Thoracic aorta (tissue), 2 donors: ENCODE results near the gene CTDP1. TPM values are rescaled to one million over a fixed set of nuclear protein-coding genes. Genes with fewer than 3 reads are reported as not detected.

Experiments
- ATAC-seq: fragments of 150-250 bp; one replicate; pipeline ENCODE4 v1.8.0; 2017; ENCODE audit warnings: low read depth; ENCODE audit not compliant: insufficient number of reproducible peaks, low FRiP score
- DNase-seq: peaks from one replicate; pipeline ENCODE4 v3.0.0-alpha.2; 2020; ENCODE audit warnings: low spot score
- H3K27ac ChIP-seq, 2 donors: fragments of 200-600 bp; sonication (generic); 1 replicate in 1 of 2; 2 replicates in 1 of 2; pipeline ENCODE4 v1.5.1; 2016; ENCODE audit warnings: mild to moderate bottlenecking in 2 of 2, moderate library complexity in 2 of 2
- H3K27me3 ChIP-seq: fragments of 200-600 bp; sonication (generic); replicated peaks from 2 replicates; pipeline ENCODE4 v1.6.0; 2016; ENCODE audit warnings: mild to moderate bottlenecking; ENCODE audit not compliant: insufficient read depth
- H3K36me3 ChIP-seq: fragments of 200-600 bp; sonication (generic); one replicate; pipeline ENCODE4 v1.5.1; 2016
- H3K4me1 ChIP-seq, 2 donors: fragments of 200-600 bp; sonication (generic); 1 replicate in 1 of 2; 2 replicates in 1 of 2; pipeline versions ENCODE4 v1.5.1 to v1.6.0; 2016; ENCODE audit warnings: low read depth in 2 of 2, mild to moderate bottlenecking in 1 of 2; ENCODE audit not compliant: control insufficient read depth in 1 of 2
- H3K4me3 ChIP-seq: fragments of 200-600 bp; sonication (generic); 2 replicates; pipeline ENCODE4 v1.5.1; 2016; ENCODE audit warnings: mild to moderate bottlenecking
- H3K9me3 ChIP-seq: fragments of 200-600 bp; sonication (generic); 2 replicates; pipeline ENCODE4 v1.5.1; 2016
- total RNA-seq, 2 donors: library from RNA; depleted of rRNA; stranded (reverse); fragments of >200 nt; gene quantifications; one replicate each; pipeline versions ENCODE4 v1.1.0 to v1.2.3, GENCODE V29; 2016
- TF ChIP-seq, protein P1 (sequence below): fragments of 200-600 bp; sonication (generic); IDR thresholded peaks from one replicate; pipeline ENCODE4 v1.5.1; 2019; ENCODE audit warnings: antibody characterized with exemption

CTDP1 gene
- total RNA-seq, 2 donors from 2014 or later, result 25.0 to 28.0 TPM

DNA sequence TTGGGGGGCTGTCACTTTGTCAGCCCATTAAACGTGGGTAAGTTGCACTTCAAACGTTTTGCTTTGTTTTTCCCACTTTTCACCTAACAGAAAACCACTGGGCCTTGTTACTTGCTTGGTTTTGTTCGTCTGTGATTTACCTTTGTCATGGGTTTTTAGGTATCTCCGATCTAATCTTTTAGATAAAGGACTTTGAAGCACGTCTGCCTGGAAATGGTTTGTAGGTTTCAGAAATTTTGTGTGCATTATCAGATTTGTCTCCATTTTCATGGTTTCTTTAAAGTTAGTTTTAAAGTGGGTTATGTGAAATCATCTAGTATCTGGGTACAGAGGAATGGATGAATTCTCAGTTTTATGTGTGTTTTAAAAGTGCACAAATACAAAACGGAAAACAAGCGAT, 6.4 kb downstream of the CTDP1 start:
- ATAC-seq (no peak), DNase-seq (no peak)
- TF ChIP-seq, protein P1, sequence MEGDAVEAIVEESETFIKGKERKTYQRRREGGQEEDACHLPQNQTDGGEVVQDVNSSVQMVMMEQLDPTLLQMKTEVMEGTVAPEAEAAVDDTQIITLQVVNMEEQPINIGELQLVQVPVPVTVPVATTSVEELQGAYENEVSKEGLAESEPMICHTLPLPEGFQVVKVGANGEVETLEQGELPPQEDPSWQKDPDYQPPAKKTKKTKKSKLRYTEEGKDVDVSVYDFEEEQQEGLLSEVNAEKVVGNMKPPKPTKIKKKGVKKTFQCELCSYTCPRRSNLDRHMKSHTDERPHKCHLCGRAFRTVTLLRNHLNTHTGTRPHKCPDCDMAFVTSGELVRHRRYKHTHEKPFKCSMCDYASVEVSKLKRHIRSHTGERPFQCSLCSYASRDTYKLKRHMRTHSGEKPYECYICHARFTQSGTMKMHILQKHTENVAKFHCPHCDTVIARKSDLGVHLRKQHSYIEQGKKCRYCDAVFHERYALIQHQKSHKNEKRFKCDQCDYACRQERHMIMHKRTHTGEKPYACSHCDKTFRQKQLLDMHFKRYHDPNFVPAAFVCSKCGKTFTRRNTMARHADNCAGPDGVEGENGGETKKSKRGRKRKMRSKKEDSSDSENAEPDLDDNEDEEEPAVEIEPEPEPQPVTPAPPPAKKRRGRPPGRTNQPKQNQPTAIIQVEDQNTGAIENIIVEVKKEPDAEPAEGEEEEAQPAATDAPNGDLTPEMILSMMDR, result no peak
- Histone ChIP-seq H3K4me1 (peaks cover 4 to 17% of the 10 kb centered on the region in 2 donors), H3K9me3 (no peaks in the 10 kb centered on the region), H3K27me3 (no peaks in the 10 kb centered on the region), H3K27ac (no peak overlapping the region), H3K36me3 (no peaks in the 10 kb centered on the region), H3K4me3 (no peak overlapping the region)

DNA sequence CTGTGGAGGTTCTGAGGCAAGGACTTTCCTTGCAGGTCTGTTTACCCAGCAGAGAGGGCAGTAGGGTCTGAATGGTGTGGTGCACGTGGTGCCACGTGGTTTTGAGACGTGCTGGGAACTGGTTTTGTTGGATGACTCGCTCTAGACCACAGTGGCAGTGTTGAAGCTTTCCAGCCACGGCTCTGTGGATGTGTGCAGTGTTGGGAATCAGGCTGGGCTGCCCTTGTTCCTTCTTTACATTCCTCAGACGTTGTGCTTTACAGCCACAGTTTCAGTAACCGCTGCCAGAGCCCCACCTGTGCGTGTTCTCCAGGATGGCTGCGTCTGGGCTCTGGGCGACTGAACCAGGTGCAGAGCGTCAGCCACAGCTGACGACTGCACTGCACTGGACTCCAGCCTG, 8.2 kb downstream of the CTDP1 start:
- no peaks in the 10 kb centered on the region for H3K27me3 ChIP-seq
- DNase-seq (no peak), ATAC-seq (no peak)
- TF ChIP-seq, protein P1, result no peak
- no peaks in the 10 kb centered on the region for H3K36me3 ChIP-seq
- no peak overlapping the region for H3K27ac ChIP-seq
- H3K9me3 ChIP-seq, result no peaks in the 10 kb centered on the region
- no peaks in the 10 kb centered on the region for H3K4me1 ChIP-seq
- H3K4me3 ChIP-seq, result no peak overlapping the region

DNA sequence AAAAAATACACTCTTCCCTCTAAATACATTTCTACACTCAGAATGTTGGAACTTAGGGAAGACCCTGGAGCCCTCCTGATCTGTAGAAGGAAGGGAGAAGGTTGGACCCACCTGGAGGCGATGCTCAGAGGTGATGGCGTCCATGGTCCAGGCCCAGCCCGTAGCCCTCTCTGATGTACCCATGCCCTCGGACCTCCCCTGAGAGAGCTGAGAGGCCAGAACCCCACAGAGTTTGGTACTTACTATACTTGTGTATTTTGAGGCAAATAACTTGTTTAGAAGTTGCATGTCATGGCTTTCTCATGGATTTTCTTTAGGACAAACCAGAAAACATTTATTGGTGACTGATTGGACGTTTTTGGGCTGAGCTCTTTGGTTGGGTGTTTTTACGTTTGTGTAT, 10.5 kb downstream of the CTDP1 start:
- H3K4me1 ChIP-seq, result no peaks in the 10 kb centered on the region
- no peaks in the 10 kb centered on the region for H3K27me3 ChIP-seq
- TF ChIP-seq, protein P1, result no peak
- DNase-seq, result no peak
- H3K4me3 ChIP-seq, result no peak overlapping the region
- H3K9me3 ChIP-seq, result no peaks in the 10 kb centered on the region
- H3K27ac ChIP-seq, result no peak overlapping the region
- no peaks in the 10 kb centered on the region for H3K36me3 ChIP-seq
- no peak for ATAC-seq

DNA sequence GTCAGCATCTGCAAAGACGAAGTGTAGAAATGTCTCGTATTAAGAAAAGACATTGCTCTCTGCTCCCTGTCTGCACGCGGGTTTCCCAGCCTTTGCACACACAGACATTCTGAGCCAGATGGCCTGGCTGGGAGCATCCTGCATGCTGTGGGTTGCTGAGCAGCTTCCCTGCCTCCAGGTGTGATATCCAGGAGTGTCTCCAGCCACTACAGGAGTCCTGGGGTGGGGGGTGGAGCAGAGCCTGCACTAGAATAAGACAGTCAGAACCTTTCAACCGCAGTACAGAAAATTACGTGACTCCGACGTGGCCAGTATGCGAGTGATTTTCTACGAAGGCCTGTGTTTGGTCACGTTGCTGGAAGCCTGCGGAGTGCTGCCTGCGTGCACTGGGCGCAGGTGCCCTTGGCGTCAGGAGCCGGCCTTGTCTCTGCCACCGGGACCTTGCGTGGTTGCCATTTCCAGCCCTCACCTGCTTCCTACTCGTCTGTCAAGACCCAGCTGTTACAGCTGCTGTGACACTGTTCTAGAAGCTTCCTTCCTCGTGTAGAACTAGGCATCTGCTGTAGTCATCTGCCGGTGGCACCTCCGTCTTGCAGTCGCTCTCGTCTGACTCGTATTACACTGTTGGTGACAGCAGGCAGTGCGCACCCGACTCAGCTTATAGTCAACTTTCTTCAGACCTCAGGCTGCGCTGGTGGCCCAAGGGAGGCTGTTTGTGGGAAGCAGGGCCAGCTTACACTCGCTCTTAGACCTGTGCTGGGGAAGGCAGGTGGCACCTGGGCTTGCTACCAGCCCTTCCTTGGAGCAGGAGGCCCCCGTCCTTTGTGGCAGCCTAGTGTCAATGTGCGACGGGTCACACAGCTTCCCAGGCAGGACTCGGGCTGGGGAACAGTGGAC, 11.2 kb downstream of the CTDP1 start:
- H3K27ac ChIP-seq, result no peak overlapping the region
- peaks cover 2% of the 10 kb centered on the region for H3K36me3 ChIP-seq
- ATAC-seq, result no peak
- no peak for DNase-seq
- no peaks in the 10 kb centered on the region for H3K27me3 ChIP-seq
- no peaks in the 10 kb centered on the region for H3K9me3 ChIP-seq
- H3K4me3 ChIP-seq, result no peak overlapping the region
- no peaks in the 10 kb centered on the region for H3K4me1 ChIP-seq
- TF ChIP-seq, protein P1, result no peak

DNA sequence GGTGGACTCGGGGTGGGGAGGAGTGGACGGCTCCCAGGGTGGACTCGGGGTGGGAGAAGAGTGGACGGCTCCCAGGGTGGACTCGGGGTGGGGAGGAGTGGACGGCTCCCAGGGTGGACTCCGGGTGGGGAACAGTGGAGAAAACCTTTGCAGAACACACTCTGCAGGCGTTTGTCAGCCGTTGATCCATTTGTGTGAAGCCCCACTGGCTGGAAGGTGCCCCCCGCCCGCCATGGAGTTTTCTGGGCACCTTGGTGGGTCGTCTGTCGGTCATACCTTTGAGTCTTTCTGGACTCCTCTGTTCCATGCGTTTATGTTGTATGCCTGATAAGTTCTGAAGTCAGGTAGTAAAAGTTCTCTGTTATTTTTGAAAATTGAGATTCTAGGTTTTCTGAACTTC, 12.5 kb downstream of the CTDP1 start:
- TF ChIP-seq, protein P1, result no peak
- H3K27ac ChIP-seq, result no peak overlapping the region
- no peaks in the 10 kb centered on the region for H3K27me3 ChIP-seq
- H3K36me3 ChIP-seq, result peaks cover 7% of the 10 kb centered on the region
- no peaks in the 10 kb centered on the region for H3K4me1 ChIP-seq
- no peaks in the 10 kb centered on the region for H3K9me3 ChIP-seq
- ATAC-seq (no peak), DNase-seq (no peak)
- H3K4me3 ChIP-seq, result no peak overlapping the region
